NCI-H748 treated with DMSO at 0.1 percent for 48 hours (cell line): ENCODE results near the gene MAGI2.
"Not testable (repeated sequence)": the region's sequence is repeated elsewhere in the genome, so short reads cannot be mapped to it uniquely, and the experiment has no call there.

Experiments used
- DNase-seq: peaks from one replicate; lab custom pipeline; 2025; lab: John Stamatoyannopoulos, UW

Gene MAGI2

GRCh38 chr7:78357709-78358108 lies 1095.8 kb downstream of the MAGI2 start:
- no peak for DNase-seq

- no peak for DNase-seq
Observed at GRCh38 chr7:78355834-78356233, 1097.6 kb downstream of the MAGI2 start.

DNA sequence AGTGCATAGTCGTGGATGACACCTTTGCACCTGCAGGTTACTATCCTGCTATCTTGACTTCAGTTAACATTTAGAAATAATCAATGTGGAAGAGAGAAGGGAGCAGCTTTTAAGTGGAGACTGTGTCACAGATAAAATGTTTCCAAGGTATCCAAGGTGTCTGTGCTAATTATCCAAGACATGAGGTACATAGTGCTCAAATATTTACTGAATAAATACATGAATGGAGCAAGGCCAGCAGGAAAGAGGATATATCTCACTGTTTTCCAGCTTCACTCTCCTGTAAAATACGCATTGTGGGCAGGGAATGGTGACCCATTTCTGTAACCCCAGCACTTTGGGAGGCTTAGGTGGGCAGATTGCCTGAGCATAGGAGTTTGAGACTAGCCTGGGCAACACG lies 1102.5 kb downstream of the MAGI2 start:
- DNase-seq, result peak; percentile 28

- no peak for DNase-seq
Observed at GRCh38 chr7:78350391-78350790, 1103.1 kb downstream of the MAGI2 start.

GRCh38 chr7:78346827-78347226 lies 1106.6 kb downstream of the MAGI2 start:
- DNase-seq, result no peak

- DNase-seq, result no peak
Observed at GRCh38 chr7:78345979-78346378, 1107.5 kb downstream of the MAGI2 start.

DNA sequence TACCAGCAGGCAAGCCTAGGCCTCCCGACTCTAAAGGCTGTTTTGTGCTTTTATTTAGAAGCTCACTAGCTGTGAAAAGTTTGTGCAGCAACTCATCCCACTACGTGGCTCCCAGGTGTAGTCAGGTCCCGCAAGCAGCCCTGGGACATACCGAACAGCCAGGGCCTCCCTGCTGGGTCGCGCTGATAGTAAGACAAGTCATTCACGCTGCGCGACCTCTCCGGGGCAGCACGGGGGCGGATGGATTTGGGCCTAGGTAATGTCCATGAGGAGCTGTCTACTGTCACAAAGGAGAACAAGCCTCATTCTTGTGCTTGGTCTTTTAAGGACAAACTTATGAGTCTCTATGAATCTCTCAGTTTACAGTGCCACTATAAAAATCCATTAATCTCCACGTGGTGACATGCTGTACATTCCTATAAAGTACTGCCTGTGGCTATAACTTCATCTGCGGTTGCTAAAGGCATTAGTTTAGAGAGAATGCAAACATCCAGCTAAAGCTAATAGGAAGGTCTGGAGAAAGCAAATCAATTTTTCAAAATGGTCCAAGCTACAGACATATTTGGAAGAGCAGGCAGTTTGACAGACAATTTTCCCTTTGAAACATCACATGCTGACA lies 1108.1 kb downstream of the MAGI2 start:
- no peak for DNase-seq

- no peak for DNase-seq
Observed at GRCh38 chr7:78334426-78334825, 1119.0 kb downstream of the MAGI2 start.

- no peak for DNase-seq
Observed at GRCh38 chr7:78333530-78334425, 1119.7 kb downstream of the MAGI2 start.

DNA sequence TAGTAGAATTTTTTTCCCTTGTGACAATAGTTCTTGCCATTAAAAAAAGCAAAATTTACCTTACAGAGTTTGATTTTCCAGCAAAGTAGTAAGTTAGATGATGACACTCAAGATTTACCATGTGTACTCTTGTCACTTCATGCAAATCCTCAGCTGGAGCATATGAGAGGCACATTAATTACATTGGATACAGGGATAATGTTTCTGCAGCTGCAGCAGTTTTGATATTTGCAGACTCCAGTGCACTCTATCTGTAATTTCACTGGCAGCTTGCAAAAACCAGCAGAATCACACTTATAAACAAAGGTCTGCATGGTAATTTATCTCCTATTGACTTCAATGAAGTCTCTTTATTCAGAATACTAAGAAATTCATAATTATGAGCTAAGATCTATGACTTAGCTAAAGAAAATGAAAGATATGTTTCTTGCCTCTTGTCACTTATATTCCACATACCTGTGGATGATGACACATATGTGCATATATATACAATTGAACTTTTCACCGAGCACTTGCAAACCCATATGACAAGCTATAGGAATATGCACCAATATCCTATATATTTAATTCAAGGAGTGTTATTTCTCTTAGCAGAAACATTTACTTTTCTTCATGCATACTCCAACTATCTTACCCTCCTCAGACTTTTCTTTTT lies 1124.3 kb downstream of the MAGI2 start:
- peak; percentile 12 for DNase-seq

DNA sequence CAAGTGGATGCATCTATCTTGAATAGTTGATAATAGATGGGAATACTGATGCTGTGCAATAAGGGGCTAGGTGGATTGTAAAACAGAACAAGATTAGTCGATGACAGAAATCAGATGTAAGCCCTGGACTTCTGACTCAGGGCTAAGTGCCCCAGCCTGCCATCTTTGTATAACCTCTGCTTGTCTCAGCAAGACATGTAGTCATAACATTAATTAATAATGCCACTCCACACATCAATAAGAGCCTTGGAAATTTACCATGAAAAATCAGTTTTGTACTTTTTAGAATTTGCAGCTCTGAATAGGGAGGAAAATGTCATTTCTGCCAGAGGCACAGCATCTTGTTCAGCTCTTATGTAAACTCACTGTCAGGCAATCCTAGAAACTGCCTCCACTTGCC lies 1125.7 kb downstream of the MAGI2 start:
- no peak for DNase-seq

GRCh38 chr7:78326876-78327275 lies 1126.6 kb downstream of the MAGI2 start:
- DNase-seq, result no peak

DNA sequence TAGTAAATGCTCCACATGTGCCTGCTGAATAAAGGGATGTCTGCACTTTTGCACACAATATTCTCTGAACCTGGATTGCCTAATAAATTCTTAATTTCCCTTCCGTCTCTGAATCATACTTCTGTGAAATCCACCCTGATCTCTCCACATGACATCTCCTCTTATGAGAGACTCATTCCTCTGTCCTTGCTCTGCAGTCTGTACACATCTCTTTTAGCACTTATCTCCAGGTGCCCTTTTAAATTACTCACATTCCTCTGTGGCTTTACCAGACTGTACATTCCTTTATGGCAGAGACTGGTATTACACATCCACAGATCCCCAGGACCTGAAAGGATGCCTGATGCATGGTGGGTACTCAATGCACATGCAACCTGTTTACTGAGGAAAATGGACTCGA lies 1127.3 kb downstream of the MAGI2 start:
- no peak for DNase-seq

- DNase-seq, result no peak
Observed at GRCh38 chr7:78323118-78323517, 1130.3 kb downstream of the MAGI2 start.

GRCh38 chr7:78322231-78322630 lies 1131.2 kb downstream of the MAGI2 start:
- DNase-seq, result not testable (repeated sequence)

DNA sequence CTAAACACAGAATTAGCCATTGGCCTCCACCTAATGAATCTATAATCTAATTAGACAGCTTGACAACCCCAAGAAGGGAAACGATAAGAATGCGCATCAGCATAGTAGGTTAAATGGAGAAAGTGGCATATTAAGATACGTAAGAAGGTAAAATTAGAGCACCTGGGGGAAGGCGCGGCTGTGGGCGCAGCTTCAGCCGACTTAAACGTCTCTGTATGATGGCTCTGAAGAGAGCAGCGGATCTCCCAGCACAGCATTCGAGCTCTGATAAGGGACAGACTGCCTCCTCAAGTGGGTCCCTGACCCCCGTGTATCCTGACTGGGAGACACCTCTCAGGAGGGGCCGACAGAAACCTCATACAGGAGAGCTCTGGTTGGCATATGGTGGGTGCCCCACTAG lies 1136.1 kb downstream of the MAGI2 start:
- no peak for DNase-seq

DNA sequence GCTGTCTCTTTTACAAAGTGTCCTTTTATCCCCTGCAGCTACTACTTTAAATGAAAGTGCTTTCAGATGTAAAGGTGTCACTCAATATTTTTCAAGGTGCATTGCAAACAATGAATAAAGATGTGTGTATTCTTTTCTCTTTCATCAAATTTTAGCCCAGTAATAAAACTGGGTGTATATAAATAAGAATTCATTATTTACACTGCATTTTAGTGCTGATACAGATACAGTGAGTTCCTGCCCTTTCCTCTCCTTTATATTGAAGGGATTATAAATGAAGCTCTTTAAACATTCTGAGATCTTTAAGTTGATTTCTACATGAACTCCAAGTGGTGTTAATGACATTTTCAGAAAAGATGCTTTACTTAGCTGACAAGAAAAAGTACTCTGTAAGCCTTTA lies 1137.4 kb downstream of the MAGI2 start:
- DNase-seq, result no peak

GRCh38 chr7:78315119-78315518 lies 1138.3 kb downstream of the MAGI2 start:
- DNase-seq, result no peak

- DNase-seq, result no peak
Observed at GRCh38 chr7:78311181-78311580, 1142.3 kb downstream of the MAGI2 start.

DNA sequence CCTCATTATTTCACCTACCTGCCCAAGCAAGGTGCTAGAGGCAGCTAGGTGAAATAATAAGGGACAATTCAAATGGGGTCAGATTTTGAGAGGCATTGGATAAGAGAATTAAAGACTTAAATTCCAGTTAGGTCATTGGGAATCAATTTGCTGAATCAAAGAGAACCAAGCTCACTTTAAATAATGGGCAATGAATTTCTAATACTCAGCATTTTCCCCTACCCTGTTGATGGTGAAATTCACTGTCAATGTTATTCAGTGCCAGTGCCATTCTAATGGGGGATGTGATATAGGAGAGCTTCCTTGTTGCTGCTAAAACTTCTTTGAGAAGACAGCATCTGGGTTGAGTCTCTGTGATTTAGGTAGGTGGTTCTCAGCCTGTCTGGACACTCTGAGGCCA lies 1145.6 kb downstream of the MAGI2 start:
- DNase-seq, result no peak

DNA sequence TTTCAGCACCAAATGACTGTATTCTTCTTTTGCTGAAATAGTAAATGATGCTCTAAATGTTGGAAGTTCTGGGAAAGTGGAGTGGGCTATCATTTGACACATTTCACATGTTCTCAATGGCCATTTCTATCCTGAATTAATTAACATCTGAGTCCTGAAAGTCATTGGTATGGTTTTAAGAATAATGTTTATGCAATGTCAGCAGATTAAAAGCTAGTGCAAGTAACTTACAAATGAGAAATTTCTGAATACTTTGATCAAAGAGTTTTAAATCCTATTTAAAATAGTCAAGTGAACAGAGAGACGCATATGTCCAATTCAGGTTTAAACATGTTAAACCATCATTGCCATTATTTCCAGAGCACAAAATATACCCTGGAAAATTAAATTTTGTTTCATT lies 1146.8 kb downstream of the MAGI2 start:
- DNase-seq, result no peak

- no peak for DNase-seq
Observed at GRCh38 chr7:78301407-78301806, 1152.1 kb downstream of the MAGI2 start.

DNA sequence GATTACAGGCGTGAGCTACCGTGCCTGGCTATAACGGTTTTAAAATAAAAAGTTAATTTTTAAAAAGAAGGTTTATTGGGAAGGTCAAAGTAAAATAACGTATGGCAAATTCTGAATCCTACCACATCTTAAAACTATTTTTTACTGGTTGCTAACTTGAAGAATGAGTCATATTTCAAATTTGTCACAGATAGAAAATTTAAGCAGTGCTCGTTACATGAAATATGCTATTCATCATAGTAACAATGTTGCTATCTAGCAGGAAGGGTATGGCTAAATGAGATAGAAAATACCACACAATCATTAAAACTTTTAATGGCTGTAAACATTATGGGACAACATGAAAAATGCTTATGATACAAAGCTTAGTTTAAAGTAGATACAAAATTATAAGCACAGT lies 1154.4 kb downstream of the MAGI2 start:
- DNase-seq, result no peak
